ENCODE results near the gene MRPL19.

The MRPL19 gene

DNA sequence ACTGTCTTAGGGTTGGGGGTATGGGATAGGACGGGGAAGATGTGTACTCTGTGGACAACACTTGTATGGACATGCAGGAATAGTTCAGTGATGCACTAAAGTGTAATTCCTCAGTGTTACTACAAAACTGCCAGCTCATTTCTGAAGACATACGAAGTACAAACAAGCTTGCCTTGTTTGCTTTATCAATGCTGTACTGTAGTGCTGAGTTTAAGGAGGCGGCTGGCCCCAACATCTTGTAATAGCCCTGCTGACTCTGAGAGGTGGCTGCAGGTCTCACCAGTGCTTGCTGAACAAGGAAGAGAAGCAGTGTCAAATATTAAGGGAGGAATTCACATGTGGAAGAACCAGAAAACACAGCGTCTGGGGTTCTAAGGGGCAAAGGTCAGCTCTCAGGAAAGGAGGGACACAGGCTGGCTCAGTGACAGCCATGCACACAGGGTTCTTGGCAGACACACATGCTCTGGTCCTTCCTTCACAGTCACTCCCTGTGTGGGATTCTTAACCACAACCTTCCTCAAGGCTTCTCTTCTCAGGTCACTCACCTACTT lies 46.0 kb upstream of the MRPL19 start:
- Histone ChIP-seq H3K27ac (ENCODE audit: low read length) (no peak overlapping the region), H3K9ac (ENCODE audit: low read length) (no peak overlapping the region), H3K4me1 (ENCODE audit: low read length) (no peaks in the 10 kb centered on the region), H3K36me3 (replicated peaks; ENCODE audit: low read depth, low read length) (no peaks in the 10 kb centered on the region), H3K27me3 (ENCODE audit: low read depth, low read length) (peaks cover 27% of the 10 kb centered on the region), H3K79me2 (ENCODE audit: low read length) (no peaks in the 10 kb centered on the region), H3K9me3 (ENCODE audit: insufficient read depth, low read length) (no peaks in the 10 kb centered on the region), H2AFZ (ENCODE audit: low read depth, low read length) (no peak overlapping the region), H3K4me2 (ENCODE audit: low read length) (no peak overlapping the region), H3K4me3 (ENCODE audit: low read length) (no peak overlapping the region), H4K20me1 (ENCODE audit: insufficient read depth, low read length) (no peaks in the 10 kb centered on the region)
- TF ChIP-seq, protein P1, sequence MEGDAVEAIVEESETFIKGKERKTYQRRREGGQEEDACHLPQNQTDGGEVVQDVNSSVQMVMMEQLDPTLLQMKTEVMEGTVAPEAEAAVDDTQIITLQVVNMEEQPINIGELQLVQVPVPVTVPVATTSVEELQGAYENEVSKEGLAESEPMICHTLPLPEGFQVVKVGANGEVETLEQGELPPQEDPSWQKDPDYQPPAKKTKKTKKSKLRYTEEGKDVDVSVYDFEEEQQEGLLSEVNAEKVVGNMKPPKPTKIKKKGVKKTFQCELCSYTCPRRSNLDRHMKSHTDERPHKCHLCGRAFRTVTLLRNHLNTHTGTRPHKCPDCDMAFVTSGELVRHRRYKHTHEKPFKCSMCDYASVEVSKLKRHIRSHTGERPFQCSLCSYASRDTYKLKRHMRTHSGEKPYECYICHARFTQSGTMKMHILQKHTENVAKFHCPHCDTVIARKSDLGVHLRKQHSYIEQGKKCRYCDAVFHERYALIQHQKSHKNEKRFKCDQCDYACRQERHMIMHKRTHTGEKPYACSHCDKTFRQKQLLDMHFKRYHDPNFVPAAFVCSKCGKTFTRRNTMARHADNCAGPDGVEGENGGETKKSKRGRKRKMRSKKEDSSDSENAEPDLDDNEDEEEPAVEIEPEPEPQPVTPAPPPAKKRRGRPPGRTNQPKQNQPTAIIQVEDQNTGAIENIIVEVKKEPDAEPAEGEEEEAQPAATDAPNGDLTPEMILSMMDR (IDR thresholded peaks at IDR 0.05; ENCODE audit: low read depth, low read length) = no peak
- TF ChIP-seq EZH2phosphoT487 (IDR thresholded peaks at IDR 0.05; ENCODE audit: low read depth) = no peak

DNA sequence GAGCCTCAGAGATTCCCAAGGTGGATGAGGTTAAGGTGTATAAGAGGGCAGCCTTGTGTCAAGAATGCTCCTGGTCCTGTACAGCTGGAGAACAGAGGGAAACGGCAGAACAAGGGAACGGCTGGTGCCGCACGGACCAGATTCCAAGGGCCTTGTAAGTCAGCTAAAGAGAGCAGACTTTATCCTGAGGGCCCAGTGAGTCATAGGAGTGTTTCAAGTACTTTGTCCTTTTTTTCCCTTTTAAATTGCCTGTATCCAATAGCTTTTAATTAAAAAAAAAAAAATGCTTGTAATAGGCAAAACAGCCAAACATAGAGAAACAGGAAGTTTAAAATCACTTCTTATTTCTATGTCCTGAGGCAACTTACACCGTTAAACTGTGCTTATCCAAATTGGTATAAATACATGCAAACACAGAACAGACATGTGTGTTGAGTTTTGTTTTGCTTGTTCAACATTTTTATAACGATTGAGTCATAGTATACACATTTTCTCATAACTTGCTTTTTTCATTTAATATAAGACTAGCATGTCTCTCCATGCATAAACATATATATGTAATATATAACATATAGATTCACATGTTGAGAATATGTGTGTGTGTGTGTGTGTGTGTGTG lies 43.8 kb upstream of the MRPL19 start:
- no peaks in the 10 kb centered on the region for H4K20me1 ChIP-seq (ENCODE audit: insufficient read depth, low read length)
- TF ChIP-seq EZH2phosphoT487 (IDR thresholded peaks at IDR 0.05; ENCODE audit: low read depth) = no peak
- TF ChIP-seq, protein P1 (IDR thresholded peaks at IDR 0.05; ENCODE audit: low read depth, low read length) = no peak
- no peak overlapping the region for H3K9ac ChIP-seq (ENCODE audit: low read length)
- H3K27ac ChIP-seq (ENCODE audit: low read length) = no peak overlapping the region
- no peak overlapping the region for H3K4me3 ChIP-seq (ENCODE audit: low read length)
- H3K4me1 ChIP-seq (ENCODE audit: low read length) = no peaks in the 10 kb centered on the region
- no peaks in the 10 kb centered on the region for H3K79me2 ChIP-seq (ENCODE audit: low read length)
- H3K4me2 ChIP-seq (ENCODE audit: low read length) = no peak overlapping the region
- H3K27me3 ChIP-seq (ENCODE audit: low read depth, low read length) = peaks cover 47% of the 10 kb centered on the region
- no peaks in the 10 kb centered on the region for H3K36me3 ChIP-seq (replicated peaks; ENCODE audit: low read depth, low read length)
- H3K9me3 ChIP-seq (ENCODE audit: insufficient read depth, low read length) = no peaks in the 10 kb centered on the region
- H2AFZ ChIP-seq (ENCODE audit: low read depth, low read length) = no peak overlapping the region

DNA sequence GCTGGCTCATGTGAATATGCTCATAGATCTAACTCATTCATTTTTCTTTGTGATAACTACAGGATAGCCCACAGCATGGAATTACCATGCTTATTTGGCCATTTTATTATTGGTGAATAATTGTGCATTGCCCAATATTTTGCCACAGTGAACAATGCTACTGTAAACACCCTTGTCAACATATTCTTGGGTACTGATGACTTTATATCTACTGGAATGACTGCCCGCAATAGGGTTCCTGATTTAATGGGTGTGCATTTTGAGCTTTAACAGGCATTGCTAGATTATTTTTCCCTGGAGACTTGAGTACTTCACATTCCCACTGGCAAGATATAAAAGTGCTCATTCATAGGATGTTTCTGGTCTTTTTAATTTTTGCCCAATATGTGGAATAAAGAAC lies 43.1 kb upstream of the MRPL19 start:
- no peak overlapping the region for H3K4me2 ChIP-seq (ENCODE audit: low read length)

DNA sequence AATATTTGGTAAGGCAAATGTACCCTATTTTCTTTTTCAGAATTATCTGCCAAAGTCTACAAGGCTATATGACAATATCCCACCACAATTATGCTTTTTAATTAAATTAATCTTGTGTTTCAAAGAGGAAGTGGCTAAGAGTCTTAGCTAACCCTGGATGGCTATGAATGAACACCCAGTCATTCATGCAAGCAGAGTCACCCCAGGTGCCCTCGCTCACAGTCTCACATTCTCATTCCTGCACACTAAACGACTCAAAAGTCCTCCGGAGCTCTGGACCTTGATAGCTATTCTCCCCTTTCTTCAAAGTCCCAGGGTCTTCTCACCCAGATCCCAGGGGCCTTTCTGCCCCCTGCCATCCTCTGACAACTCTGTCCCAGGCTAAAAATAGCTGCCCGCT lies 42.1 kb upstream of the MRPL19 start:
- H3K27ac ChIP-seq (ENCODE audit: low read length) = no peak overlapping the region
- no peaks in the 10 kb centered on the region for H4K20me1 ChIP-seq (ENCODE audit: insufficient read depth, low read length)
- H3K4me3 ChIP-seq (ENCODE audit: low read length) = no peak overlapping the region
- TF ChIP-seq, protein P1 (IDR thresholded peaks at IDR 0.05; ENCODE audit: low read depth, low read length) = no peak
- TF ChIP-seq EZH2phosphoT487 (IDR thresholded peaks at IDR 0.05; ENCODE audit: low read depth) = no peak
- no peaks in the 10 kb centered on the region for H3K9me3 ChIP-seq (ENCODE audit: insufficient read depth, low read length)
- no peak overlapping the region for H3K4me2 ChIP-seq (ENCODE audit: low read length)
- H3K27me3 ChIP-seq (ENCODE audit: low read depth, low read length) = peaks cover 57% of the 10 kb centered on the region
- no peaks in the 10 kb centered on the region for H3K79me2 ChIP-seq (ENCODE audit: low read length)
- H3K9ac ChIP-seq (ENCODE audit: low read length) = no peak overlapping the region
- no peaks in the 10 kb centered on the region for H3K36me3 ChIP-seq (replicated peaks; ENCODE audit: low read depth, low read length)
- peaks cover 8% of the 10 kb centered on the region for H3K4me1 ChIP-seq (ENCODE audit: low read length)
- no peak overlapping the region for H2AFZ ChIP-seq (ENCODE audit: low read depth, low read length)

More for the DNA sequence above, 43.1 kb upstream of the MRPL19 start:
- Histone ChIP-seq H3K9me3 (ENCODE audit: insufficient read depth, low read length) (no peaks in the 10 kb centered on the region), H3K79me2 (ENCODE audit: low read length) (no peaks in the 10 kb centered on the region), H4K20me1 (ENCODE audit: insufficient read depth, low read length) (no peaks in the 10 kb centered on the region), H3K27ac (ENCODE audit: low read length) (no peak overlapping the region), H3K9ac (ENCODE audit: low read length) (no peak overlapping the region), H3K4me1 (ENCODE audit: low read length) (peaks cover 3% of the 10 kb centered on the region), H3K4me3 (ENCODE audit: low read length) (no peak overlapping the region), H3K36me3 (replicated peaks; ENCODE audit: low read depth, low read length) (no peaks in the 10 kb centered on the region), H3K27me3 (ENCODE audit: low read depth, low read length) (peaks cover 54% of the 10 kb centered on the region), H2AFZ (ENCODE audit: low read depth, low read length) (no peak overlapping the region)
- TF ChIP-seq EZH2phosphoT487 (IDR thresholded peaks at IDR 0.05; ENCODE audit: low read depth) = no peak
- TF ChIP-seq, protein P1 (IDR thresholded peaks at IDR 0.05; ENCODE audit: low read depth, low read length) = no peak

Data from OCI-LY3 (cell line).